Measurements from ENCODE around the gene MEIS3.
"Not testable (repeated sequence)": the region's sequence is repeated elsewhere in the genome, so short reads cannot be mapped to it uniquely, and the experiment has no call there.

GRCh38 chr19:47383890-47384289, 35.4 kb downstream of the MEIS3 start:
- TF ChIP-seq ZNF830 (CRISPR knock-in tag; IDR thresholded peaks at IDR 0.05); POU5F1 (IDR thresholded peaks at IDR 0.05; ENCODE audit: borderline replicate concordance, low read depth, low read length, partially characterized antibody); ZSCAN29 (IDR thresholded peaks at IDR 0.05); EZH2 (IDR thresholded peaks at IDR 0.05; ENCODE audit: borderline replicate concordance, low read depth, low read length); REST (IDR thresholded peaks at IDR 0.05; ENCODE audit: borderline replicate concordance); REST (CRISPR knock-in tag; IDR thresholded peaks at IDR 0.05; ENCODE audit: low read depth); E2F1 (CRISPR knock-in tag; IDR thresholded peaks at IDR 0.05): not testable (repeated sequence)
- TF ChIP-seq, protein P1, sequence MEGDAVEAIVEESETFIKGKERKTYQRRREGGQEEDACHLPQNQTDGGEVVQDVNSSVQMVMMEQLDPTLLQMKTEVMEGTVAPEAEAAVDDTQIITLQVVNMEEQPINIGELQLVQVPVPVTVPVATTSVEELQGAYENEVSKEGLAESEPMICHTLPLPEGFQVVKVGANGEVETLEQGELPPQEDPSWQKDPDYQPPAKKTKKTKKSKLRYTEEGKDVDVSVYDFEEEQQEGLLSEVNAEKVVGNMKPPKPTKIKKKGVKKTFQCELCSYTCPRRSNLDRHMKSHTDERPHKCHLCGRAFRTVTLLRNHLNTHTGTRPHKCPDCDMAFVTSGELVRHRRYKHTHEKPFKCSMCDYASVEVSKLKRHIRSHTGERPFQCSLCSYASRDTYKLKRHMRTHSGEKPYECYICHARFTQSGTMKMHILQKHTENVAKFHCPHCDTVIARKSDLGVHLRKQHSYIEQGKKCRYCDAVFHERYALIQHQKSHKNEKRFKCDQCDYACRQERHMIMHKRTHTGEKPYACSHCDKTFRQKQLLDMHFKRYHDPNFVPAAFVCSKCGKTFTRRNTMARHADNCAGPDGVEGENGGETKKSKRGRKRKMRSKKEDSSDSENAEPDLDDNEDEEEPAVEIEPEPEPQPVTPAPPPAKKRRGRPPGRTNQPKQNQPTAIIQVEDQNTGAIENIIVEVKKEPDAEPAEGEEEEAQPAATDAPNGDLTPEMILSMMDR (IDR thresholded peaks at IDR 0.05 in 2 of 3, conservative IDR thresholded peaks at IDR 0.05 in 1 of 3; ENCODE audit: insufficient read depth in 2 of 3, low read depth in 1 of 3, low read length in 3 of 3): not testable (repeated sequence)
- TF ChIP-seq, protein P2, sequence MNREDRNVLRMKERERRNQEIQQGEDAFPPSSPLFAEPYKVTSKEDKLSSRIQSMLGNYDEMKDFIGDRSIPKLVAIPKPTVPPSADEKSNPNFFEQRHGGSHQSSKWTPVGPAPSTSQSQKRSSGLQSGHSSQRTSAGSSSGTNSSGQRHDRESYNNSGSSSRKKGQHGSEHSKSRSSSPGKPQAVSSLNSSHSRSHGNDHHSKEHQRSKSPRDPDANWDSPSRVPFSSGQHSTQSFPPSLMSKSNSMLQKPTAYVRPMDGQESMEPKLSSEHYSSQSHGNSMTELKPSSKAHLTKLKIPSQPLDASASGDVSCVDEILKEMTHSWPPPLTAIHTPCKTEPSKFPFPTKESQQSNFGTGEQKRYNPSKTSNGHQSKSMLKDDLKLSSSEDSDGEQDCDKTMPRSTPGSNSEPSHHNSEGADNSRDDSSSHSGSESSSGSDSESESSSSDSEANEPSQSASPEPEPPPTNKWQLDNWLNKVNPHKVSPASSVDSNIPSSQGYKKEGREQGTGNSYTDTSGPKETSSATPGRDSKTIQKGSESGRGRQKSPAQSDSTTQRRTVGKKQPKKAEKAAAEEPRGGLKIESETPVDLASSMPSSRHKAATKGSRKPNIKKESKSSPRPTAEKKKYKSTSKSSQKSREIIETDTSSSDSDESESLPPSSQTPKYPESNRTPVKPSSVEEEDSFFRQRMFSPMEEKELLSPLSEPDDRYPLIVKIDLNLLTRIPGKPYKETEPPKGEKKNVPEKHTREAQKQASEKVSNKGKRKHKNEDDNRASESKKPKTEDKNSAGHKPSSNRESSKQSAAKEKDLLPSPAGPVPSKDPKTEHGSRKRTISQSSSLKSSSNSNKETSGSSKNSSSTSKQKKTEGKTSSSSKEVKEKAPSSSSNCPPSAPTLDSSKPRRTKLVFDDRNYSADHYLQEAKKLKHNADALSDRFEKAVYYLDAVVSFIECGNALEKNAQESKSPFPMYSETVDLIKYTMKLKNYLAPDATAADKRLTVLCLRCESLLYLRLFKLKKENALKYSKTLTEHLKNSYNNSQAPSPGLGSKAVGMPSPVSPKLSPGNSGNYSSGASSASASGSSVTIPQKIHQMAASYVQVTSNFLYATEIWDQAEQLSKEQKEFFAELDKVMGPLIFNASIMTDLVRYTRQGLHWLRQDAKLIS (CRISPR knock-in tag; IDR thresholded peaks at IDR 0.05): not testable (repeated sequence)
